RWPE1 (cell line): ENCODE data around the gene NLN.
"Not testable (repeated sequence)": the region's sequence is repeated elsewhere in the genome, so short reads cannot be mapped to it uniquely, and the experiment has no call there.

ENCODE experiments used
- CTCF ChIA-PET: fragments of 350-600 bp; sonication (Branson Sonifier 250); formaldehyde crosslinking; extraction: SDS; loops from one replicate; lab custom pipeline; 2021; lab: Yijun Ruan, JAX
- POLR2A ChIA-PET: fragments of 400-600 bp; formaldehyde crosslinking; extraction: SDS; loops from one replicate; lab custom pipeline; 2020; ENCODE audit warnings: antibody characterized with exemption; ENCODE audit not compliant: low non-redundant PET; lab: Yijun Ruan, JAX
- DNase-seq: peaks from one replicate; pipeline ENCODE4 v3.0.0; 2012; ENCODE audit warnings: low spot score
- H3K27ac ChIP-seq: fragments of 450-650 bp; 2 replicates; pipeline ENCODE4 v1.5.1; 2017
- CTCF ChIP-seq: fragments of 450-650 bp; conservative IDR thresholded peaks from 2 replicates; pipeline ENCODE4 v1.5.1; 2017; ENCODE audit warnings: low read depth, mild to moderate bottlenecking

The NLN gene

GRCh38 chr5:65721720-65722574 lies at the start of gene NLN, which contains the start of gene SGTB:
NLN (plus strand) TSS chr5:65722205; CDS start chr5:65722374, 169 bp downstream.
SGTB (minus strand) TSS chr5:65722109; CDS start chr5:65720807, 1,302 bp downstream.
- H3K27ac ChIP-seq: peak within 1 kb of the TSS; percentile 84
- TF ChIP-seq CTCF: no peak
- DNase-seq: peak; percentile 91
- CTCF ChIA-PET: interaction anchor here (0.6 kb wide), 2 partner anchors 11 to 453 kb away, joined by 3 to 4 read pairs; no protein-coding TSS in a partner anchor
- POLR2A ChIA-PET: no interaction called here

- ChIA-PET POLR2A (no interaction called here), CTCF (interaction anchor here (0.6 to 1.2 kb wide), 3 partner anchors 9 to 23 kb away, joined by 3 to 4 read pairs (median 3); no protein-coding TSS in a partner anchor)
- TF ChIP-seq CTCF: no peak
- no peak overlapping the region for H3K27ac ChIP-seq
- DNase-seq: no peak
These were observed 49.2 kb upstream of the NLN start for GRCh38 chr5:65672796-65673195.

GRCh38 chr5:65674749-65675148 lies 47.3 kb upstream of the NLN start:
- no peak for DNase-seq
- H3K27ac ChIP-seq: no peak overlapping the region
- ChIA-PET POLR2A (no interaction called here), CTCF (interaction anchor here (1.1 kb wide), 1 partner anchor 9 kb away, joined by 4 read pairs; no protein-coding TSS in a partner anchor)
- TF ChIP-seq CTCF: no peak

GRCh38 chr5:65676056-65676455 lies 45.9 kb upstream of the NLN start:
- H3K27ac ChIP-seq, DNase-seq, CTCF ChIA-PET, POLR2A ChIA-PET: not testable (repeated sequence)

- POLR2A ChIA-PET: no interaction called here
- no peak for TF ChIP-seq CTCF
- no peak overlapping the region for H3K27ac ChIP-seq
- DNase-seq: no peak
- CTCF ChIA-PET: no interaction called here
These were observed 39.9 kb upstream of the NLN start for GRCh38 chr5:65682148-65682547.

GRCh38 chr5:65693121-65693520 lies 28.9 kb upstream of the NLN start:
- DNase-seq: no peak
- TF ChIP-seq CTCF: no peak
- no peak overlapping the region for H3K27ac ChIP-seq
- ChIA-PET CTCF (no interaction called here), POLR2A (no interaction called here)
